Mucosa of descending colon (tissue), 3 donors: ENCODE results near the gene KCNK2. TPM values are rescaled to one million over a fixed set of nuclear protein-coding genes. Genes with fewer than 3 reads are reported as not detected.

Source experiments
- ATAC-seq: fragments of 200-7000 bp; cut with Tn5 transposase; one replicate; pipeline ENCODE4 v1.9.1; 2020; ENCODE audit warnings: mild to moderate bottlenecking, moderate library complexity
- DNase-seq, 3 donors: peaks; one replicate each; pipeline ENCODE4 v3.0.0-alpha.2; 2020
- H3K36me3 ChIP-seq: fragments of 200-600 bp; one replicate; pipeline ENCODE4 v1.8.0; 2021; ENCODE audit warnings: low read depth, mild to moderate bottlenecking
- H3K4me1 ChIP-seq: fragments of 200-600 bp; one replicate; pipeline ENCODE4 v1.8.0; 2021; ENCODE audit warnings: low read depth, mild to moderate bottlenecking
- H3K4me3 ChIP-seq: fragments of 200-600 bp; one replicate; pipeline ENCODE4 v1.8.0; 2021; ENCODE audit warnings: mild to moderate bottlenecking
- H3K9me3 ChIP-seq: fragments of 200-600 bp; one replicate; pipeline ENCODE4 v1.8.0; 2021; ENCODE audit warnings: mild to moderate bottlenecking
- intact Hi-C, 2 donors: fragments of 100-400 bp; cut with DNase I in 1 of 2; cut with micrococcal nuclease in 1 of 2; formaldehyde crosslinking; loops; one replicate each; pipeline versions ENCODE4 v1.11.0 to v1.11.1; 2022; cut with DNase I, micrococcal nuclease
- total RNA-seq, 3 donors: library from RNA; stranded (reverse); fragmentation: NEBNext Ultra II Directional in 2 of 3; extraction: Animal tissue kit (Norgen Biotek cat#: 25700) in 2 of 3; gene quantifications; one replicate each; pipeline versions ENCODE4 v1.2.1 to v1.2.4, GENCODE V29; 2021 to 2023
- TF ChIP-seq, protein P1 (sequence below): fragments of 200-600 bp; IDR thresholded peaks from one replicate; pipeline ENCODE4 v1.8.0; 2022; ENCODE audit warnings: antibody characterized with exemption, mild to moderate bottlenecking
- donor health status: DM: no; HTN: no; CAD: no; lungs with moderate emphysema.
- donor health status: DM: no; HTN: no; CAD: no.
- donor health status: DM: no; HTN: yes; CAD: no.

The KCNK2 gene
- total RNA-seq, 3 donors from 2014 or later, result 0.34 to 1.6 (median 0.43) TPM

GRCh38 chr1:215119056-215119455 is 36.5 kb downstream of the KCNK2 start:
- H3K9me3 ChIP-seq, result no peaks in the 10 kb centered on the region
- no peak for ATAC-seq
- intact Hi-C loops, result no loop called here
- H3K36me3 ChIP-seq, result no peaks in the 10 kb centered on the region
- no peak for DNase-seq
- TF ChIP-seq, protein P1, sequence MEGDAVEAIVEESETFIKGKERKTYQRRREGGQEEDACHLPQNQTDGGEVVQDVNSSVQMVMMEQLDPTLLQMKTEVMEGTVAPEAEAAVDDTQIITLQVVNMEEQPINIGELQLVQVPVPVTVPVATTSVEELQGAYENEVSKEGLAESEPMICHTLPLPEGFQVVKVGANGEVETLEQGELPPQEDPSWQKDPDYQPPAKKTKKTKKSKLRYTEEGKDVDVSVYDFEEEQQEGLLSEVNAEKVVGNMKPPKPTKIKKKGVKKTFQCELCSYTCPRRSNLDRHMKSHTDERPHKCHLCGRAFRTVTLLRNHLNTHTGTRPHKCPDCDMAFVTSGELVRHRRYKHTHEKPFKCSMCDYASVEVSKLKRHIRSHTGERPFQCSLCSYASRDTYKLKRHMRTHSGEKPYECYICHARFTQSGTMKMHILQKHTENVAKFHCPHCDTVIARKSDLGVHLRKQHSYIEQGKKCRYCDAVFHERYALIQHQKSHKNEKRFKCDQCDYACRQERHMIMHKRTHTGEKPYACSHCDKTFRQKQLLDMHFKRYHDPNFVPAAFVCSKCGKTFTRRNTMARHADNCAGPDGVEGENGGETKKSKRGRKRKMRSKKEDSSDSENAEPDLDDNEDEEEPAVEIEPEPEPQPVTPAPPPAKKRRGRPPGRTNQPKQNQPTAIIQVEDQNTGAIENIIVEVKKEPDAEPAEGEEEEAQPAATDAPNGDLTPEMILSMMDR, result no peak
- no peaks in the 10 kb centered on the region for H3K4me1 ChIP-seq
- no peak overlapping the region for H3K4me3 ChIP-seq

DNA sequence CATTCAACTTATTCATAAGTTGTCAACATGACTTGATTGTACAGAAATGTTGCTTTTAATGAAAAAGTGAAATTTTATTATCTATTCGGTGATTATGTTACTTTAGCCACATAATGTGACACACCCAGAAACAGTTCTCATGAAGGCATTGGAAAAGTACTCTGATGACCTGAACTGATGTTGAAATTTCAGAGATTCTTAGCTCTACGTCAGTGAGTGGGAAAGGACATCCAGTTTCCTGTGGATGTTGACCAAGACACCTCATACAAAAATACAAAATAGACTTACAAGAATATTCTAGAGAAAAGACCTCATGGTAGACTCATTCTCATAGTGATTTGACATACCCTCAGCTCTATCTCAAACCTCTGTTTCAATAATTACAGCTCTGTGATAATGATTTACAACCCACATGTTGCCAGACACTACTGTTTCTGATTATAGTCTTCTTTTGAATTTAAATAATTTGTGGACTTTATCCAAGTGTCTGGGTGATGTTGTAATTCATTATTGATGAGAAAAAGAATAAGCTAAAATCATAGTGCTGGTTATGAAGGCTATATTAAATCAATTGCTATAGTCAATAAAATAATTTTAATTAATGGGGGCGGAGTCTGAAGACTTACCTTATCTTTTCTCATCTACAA is 37.3 kb downstream of the KCNK2 start:
- Histone ChIP-seq H3K36me3 (no peaks in the 10 kb centered on the region), H3K4me1 (no peaks in the 10 kb centered on the region), H3K4me3 (no peak overlapping the region), H3K9me3 (no peaks in the 10 kb centered on the region)
- TF ChIP-seq, protein P1, result no peak
- DNase-seq, result no peak
- no peak for ATAC-seq
- intact Hi-C loops, result no loop called here

- intact Hi-C loops, result no loop called here
- H3K36me3 ChIP-seq, result no peaks in the 10 kb centered on the region
- no peak for ATAC-seq
- TF ChIP-seq, protein P1, result no peak
- no peak for DNase-seq
- H3K4me1 ChIP-seq, result no peaks in the 10 kb centered on the region
- H3K4me3 ChIP-seq, result no peak overlapping the region
- H3K9me3 ChIP-seq, result no peaks in the 10 kb centered on the region
Observed at GRCh38 chr1:215128504-215128903, 46.0 kb downstream of the KCNK2 start.

DNA sequence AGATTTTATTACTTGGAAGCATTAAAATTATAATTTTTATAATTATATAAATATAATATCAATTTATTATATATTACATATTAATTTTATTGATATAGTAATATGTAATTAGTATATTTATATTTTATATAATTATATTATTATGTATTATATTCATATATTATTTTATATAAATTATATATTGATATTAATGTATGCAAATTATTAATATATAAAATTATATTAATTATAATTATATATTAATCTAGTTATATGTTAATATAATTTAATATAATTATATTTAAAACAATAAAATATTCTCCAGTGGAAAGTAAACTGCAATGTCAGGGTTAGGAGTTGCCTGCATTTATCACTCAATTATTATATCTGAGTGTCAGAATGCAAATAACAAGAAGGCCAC is 48.8 kb downstream of the KCNK2 start:
- ATAC-seq (no peak), DNase-seq (no peak)
- H3K4me3 ChIP-seq, result no peak overlapping the region
- no peaks in the 10 kb centered on the region for H3K9me3 ChIP-seq
- TF ChIP-seq, protein P1, result no peak
- no peaks in the 10 kb centered on the region for H3K4me1 ChIP-seq
- H3K36me3 ChIP-seq, result no peaks in the 10 kb centered on the region
- intact Hi-C loops, result no loop called here

DNA sequence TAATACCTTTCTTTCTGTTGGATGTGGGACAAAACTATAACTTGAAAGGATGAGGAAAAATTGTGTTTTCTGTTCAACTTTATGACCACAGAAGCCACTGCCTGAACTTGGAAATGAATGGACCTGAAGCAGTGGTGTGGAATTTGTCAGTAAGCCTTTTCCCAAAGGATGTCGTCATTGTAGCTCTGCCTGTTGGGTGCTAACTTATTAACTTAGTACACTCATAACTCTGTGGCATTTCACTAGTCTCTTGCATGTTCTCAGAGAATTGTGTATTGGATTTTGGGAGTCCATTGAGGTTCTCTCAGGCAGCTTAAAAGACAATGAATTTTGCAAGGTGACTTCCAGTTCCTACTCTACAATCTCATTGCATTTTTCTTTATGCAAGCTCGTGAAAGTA is 49.6 kb downstream of the KCNK2 start:
- DNase-seq (no peak), ATAC-seq (no peak)
- H3K4me3 ChIP-seq, result no peak overlapping the region
- no peaks in the 10 kb centered on the region for H3K9me3 ChIP-seq
- no peaks in the 10 kb centered on the region for H3K4me1 ChIP-seq
- no peaks in the 10 kb centered on the region for H3K36me3 ChIP-seq
- TF ChIP-seq, protein P1, result no peak
- intact Hi-C loops, result no loop called here

- ATAC-seq (no peak), DNase-seq (no peak)
- TF ChIP-seq, protein P1, result no peak
- Histone ChIP-seq H3K9me3 (no peaks in the 10 kb centered on the region), H3K4me3 (no peak overlapping the region), H3K4me1 (no peaks in the 10 kb centered on the region), H3K36me3 (no peaks in the 10 kb centered on the region)
- intact Hi-C loops, result no loop called here
Observed at GRCh38 chr1:215133532-215133931, 51.0 kb downstream of the KCNK2 start.
